Peyer's patch (tissue), 4 donors: ENCODE results near the gene KNSTRN. TPM values are rescaled to one million over a fixed set of nuclear protein-coding genes. Genes with fewer than 3 reads are reported as not detected.

Experiments used
- DNase-seq, 3 donors: peaks; one replicate each; pipeline ENCODE4 v3.0.0-alpha.2; 2017 to 2019
- H3K27ac ChIP-seq, 4 donors: fragments of 200-600 bp; sonication (generic); one replicate each; pipeline ENCODE4 v1.5.1; 2016 to 2019
- H3K27me3 ChIP-seq, 2 donors: fragments of 200-600 bp; sonication (generic); one replicate each; pipeline ENCODE4 v1.5.1; 2019
- H3K36me3 ChIP-seq, 3 donors: fragments of 200-600 bp; sonication (generic); one replicate each; pipeline ENCODE4 v1.5.1; 2016 to 2019
- H3K4me1 ChIP-seq, 4 donors: fragments of 200-600 bp; sonication (generic); one replicate each; pipeline ENCODE4 v1.5.1; 2016 to 2019
- H3K4me3 ChIP-seq, 4 donors: fragments of 200-600 bp; sonication (generic); 1 replicate in 3 of 4; 2 replicates in 1 of 4; pipeline ENCODE4 v1.5.1; 2016 to 2019; ENCODE audit warnings: mild to moderate bottlenecking in 1 of 4
- H3K9me3 ChIP-seq, 4 donors: fragments of 200-600 bp; sonication (generic); one replicate each; pipeline ENCODE4 v1.5.1; 2016 to 2019; ENCODE audit warnings: mild to moderate bottlenecking in 1 of 4
- POLR2A ChIP-seq, 2 donors: fragments of 450-650 bp; IDR thresholded peaks; one replicate each; pipeline ENCODE4 v1.5.1; 2017; ENCODE audit warnings: antibody characterized with exemption in 2 of 2, mild to moderate bottlenecking in 2 of 2, moderate library complexity in 2 of 2
- total RNA-seq, 4 donors: library from RNA; depleted of rRNA; stranded (reverse); fragments of >200 nt; gene quantifications; one replicate each; pipeline ENCODE4 v1.1.0, GENCODE V29; 2016
- TF ChIP-seq, protein P1 (sequence below), 6 experiments: fragments of 450-650 bp in 4 of 6; fragments of 200-600 bp in 2 of 6; sonication (generic) in 1 of 6; IDR thresholded peaks; one replicate each; pipeline ENCODE4 v1.5.1; 2017 to 2019; ENCODE audit warnings: antibody characterized with exemption in 6 of 6, mild to moderate bottlenecking in 3 of 6, moderate library complexity in 1 of 6

Gene KNSTRN
- total RNA-seq, 4 donors from 2014 or later = 4.7 to 63.5 (median 6.5) TPM

DNA sequence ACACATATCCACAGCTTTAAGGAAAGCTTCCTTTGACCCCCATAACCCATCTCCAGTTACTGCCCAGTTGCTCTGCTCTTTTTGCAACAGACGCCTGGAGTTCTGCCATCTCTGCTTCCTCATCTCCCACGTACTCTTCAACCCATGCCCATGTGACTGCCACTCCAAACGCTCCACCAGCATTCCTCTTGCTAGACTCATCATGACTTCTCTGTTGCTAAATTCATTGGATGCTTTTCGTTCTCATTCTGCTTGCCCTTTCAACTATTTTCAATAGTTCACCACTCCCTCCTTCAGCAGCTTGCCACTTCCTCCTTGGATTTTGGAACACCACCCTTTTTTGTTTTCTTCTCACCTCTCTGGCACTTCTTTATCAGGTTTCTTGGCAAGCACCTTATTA, 2.7 kb upstream of the KNSTRN start:
- no peak for DNase-seq
- no peak overlapping the region for H3K27ac ChIP-seq
- H3K4me3 ChIP-seq = no peak overlapping the region
- H3K27me3 ChIP-seq = no peaks in the 10 kb centered on the region
- H3K4me1 ChIP-seq = peaks cover 0 to 18% (median 2%) of the 10 kb centered on the region in 4 donors
- H3K36me3 ChIP-seq = no peaks in the 10 kb centered on the region
- no peaks in the 10 kb centered on the region for H3K9me3 ChIP-seq
- TF ChIP-seq, protein P1, sequence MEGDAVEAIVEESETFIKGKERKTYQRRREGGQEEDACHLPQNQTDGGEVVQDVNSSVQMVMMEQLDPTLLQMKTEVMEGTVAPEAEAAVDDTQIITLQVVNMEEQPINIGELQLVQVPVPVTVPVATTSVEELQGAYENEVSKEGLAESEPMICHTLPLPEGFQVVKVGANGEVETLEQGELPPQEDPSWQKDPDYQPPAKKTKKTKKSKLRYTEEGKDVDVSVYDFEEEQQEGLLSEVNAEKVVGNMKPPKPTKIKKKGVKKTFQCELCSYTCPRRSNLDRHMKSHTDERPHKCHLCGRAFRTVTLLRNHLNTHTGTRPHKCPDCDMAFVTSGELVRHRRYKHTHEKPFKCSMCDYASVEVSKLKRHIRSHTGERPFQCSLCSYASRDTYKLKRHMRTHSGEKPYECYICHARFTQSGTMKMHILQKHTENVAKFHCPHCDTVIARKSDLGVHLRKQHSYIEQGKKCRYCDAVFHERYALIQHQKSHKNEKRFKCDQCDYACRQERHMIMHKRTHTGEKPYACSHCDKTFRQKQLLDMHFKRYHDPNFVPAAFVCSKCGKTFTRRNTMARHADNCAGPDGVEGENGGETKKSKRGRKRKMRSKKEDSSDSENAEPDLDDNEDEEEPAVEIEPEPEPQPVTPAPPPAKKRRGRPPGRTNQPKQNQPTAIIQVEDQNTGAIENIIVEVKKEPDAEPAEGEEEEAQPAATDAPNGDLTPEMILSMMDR (IDR thresholded peaks at IDR 0.05) = no peak
- no peak for TF ChIP-seq POLR2A (IDR thresholded peaks at IDR 0.05)

DNA sequence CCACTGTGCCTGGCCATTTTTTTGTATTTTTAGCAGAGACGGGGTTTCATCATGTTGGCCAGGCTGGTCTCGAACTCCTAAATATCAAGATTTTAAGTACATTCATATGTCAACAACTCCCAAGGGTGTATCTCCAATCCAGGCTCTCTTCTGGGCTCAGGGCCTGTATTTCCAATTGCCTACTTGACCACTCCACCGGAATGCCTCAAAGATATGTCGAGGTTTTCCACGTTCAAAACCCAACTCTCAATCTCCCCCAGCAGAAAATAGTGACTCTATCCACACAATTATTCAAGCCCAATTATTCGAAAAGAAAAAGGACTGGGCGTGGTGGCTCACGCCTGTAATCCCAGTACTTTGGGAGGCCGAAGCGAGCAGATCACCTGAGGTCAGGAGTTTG, 1.9 kb upstream of the KNSTRN start:
- DNase-seq = no peak
- Histone ChIP-seq H3K27ac (no peak overlapping the region), H3K27me3 (no peaks in the 10 kb centered on the region), H3K4me1 (peaks cover 0 to 18% (median 2%) of the 10 kb centered on the region in 4 donors), H3K4me3 (no peak overlapping the region), H3K9me3 (no peaks in the 10 kb centered on the region), H3K36me3 (peaks cover 0 to 3% (median 0%) of the 10 kb centered on the region in 3 donors)
- no peak for TF ChIP-seq POLR2A (IDR thresholded peaks at IDR 0.05)
- TF ChIP-seq, protein P1 (IDR thresholded peaks at IDR 0.05) = no peak

DNA sequence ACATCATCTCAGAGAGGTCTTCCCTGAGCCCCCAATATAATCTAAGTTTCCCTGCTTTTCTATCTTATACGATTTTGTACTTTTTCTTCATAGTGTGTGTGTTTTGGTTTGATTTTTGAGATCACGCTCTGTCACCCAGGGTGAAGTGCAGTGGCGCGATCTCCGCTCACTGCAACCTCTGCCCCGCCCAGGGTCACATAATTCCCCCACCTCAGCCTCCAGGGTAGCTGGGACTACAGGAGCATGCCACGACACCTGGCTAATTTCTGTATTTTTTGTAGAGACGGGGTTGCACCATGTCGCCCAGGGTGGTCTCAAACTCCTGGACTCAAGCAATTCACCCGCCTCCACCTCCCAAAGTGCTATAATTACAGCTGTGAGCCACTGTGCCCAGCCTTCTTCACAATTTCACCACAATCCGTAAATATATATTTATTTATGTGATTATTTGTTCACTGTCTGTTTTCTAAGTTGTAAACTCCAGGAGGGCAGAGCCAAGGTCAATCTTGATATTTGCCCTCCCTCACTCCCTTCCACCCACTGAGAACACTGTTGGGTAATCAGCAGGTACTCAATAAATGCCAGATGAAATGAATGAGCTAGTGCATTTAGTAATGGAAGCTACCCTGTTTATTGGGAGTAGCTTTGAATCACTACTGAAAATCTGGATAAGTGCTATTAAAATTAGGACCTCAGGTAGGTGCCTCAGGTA, 547 bp upstream of the KNSTRN start:
- DNase-seq = no peak
- Histone ChIP-seq H3K4me1 (peaks cover 0 to 18% (median 2%) of the 10 kb centered on the region in 4 donors), H3K9me3 (no peaks in the 10 kb centered on the region), H3K4me3 (no peak overlapping the region), H3K27me3 (no peaks in the 10 kb centered on the region), H3K36me3 (peaks cover 0 to 10% (median 0%) of the 10 kb centered on the region in 3 donors), H3K27ac (no peak overlapping the region)
- TF ChIP-seq POLR2A (IDR thresholded peaks at IDR 0.05) = no peak
- TF ChIP-seq, protein P1 (IDR thresholded peaks at IDR 0.05) = no peak

GRCh38 chr15:40386480-40386879, 4.0 kb downstream of the KNSTRN start:
- no peaks in the 10 kb centered on the region for H3K9me3 ChIP-seq
- TF ChIP-seq POLR2A (IDR thresholded peaks at IDR 0.05) = no peak
- TF ChIP-seq, protein P1 (IDR thresholded peaks at IDR 0.05) = no peak
- no peaks in the 10 kb centered on the region for H3K27me3 ChIP-seq
- H3K4me1 ChIP-seq = peaks cover 0 to 18% (median 2%) of the 10 kb centered on the region in 4 donors
- DNase-seq = no peak
- peaks cover 0 to 28% (median 0%) of the 10 kb centered on the region in 3 donors for H3K36me3 ChIP-seq
- no peak overlapping the region for H3K27ac ChIP-seq
- no peak overlapping the region for H3K4me3 ChIP-seq

- no peak for DNase-seq
- no peak for TF ChIP-seq POLR2A (IDR thresholded peaks at IDR 0.05)
- TF ChIP-seq, protein P1 (IDR thresholded peaks at IDR 0.05) = no peak
- Histone ChIP-seq H3K4me1 (peaks cover 0 to under 1% (median 0%) of the 10 kb centered on the region in 4 donors), H3K9me3 (no peaks in the 10 kb centered on the region), H3K27me3 (no peaks in the 10 kb centered on the region), H3K27ac (no peak overlapping the region), H3K4me3 (no peak overlapping the region), H3K36me3 (peaks cover 0 to 44% (median 0%) of the 10 kb centered on the region in 3 donors)
Measured at GRCh38 chr15:40388941-40389823, 6.7 kb downstream of the KNSTRN start.
